HEK293T (cell line): ENCODE data around the gene F13A1.

Source experiments
- ARNT ChIP-seq: fragments of 450-650 bp; IDR thresholded peaks from 2 replicates; pipeline ENCODE4 v1.6.1; 2017; ENCODE audit warnings: mild to moderate bottlenecking
- BHLHE40 ChIP-seq: fragments of 450-650 bp; IDR thresholded peaks from 2 replicates; pipeline ENCODE4 v1.6.1; 2016; ENCODE audit warnings: mild to moderate bottlenecking, moderate library complexity, borderline replicate concordance
- CTBP1 ChIP-seq: fragments of 450-650 bp; IDR thresholded peaks from 2 replicates; pipeline ENCODE4 v1.6.1; 2016; ENCODE audit warnings: borderline replicate concordance
- ELF4 ChIP-seq: fragments of 450-650 bp; IDR thresholded peaks from 2 replicates; pipeline ENCODE4 v1.6.1; 2017; ENCODE audit warnings: antibody characterized with exemption
- FOXA1 ChIP-seq: fragments of 450-650 bp; IDR thresholded peaks from 2 replicates; pipeline ENCODE4 v1.6.1; 2016; ENCODE audit warnings: mild to moderate bottlenecking
- FOXK2 ChIP-seq: fragments of 450-650 bp; IDR thresholded peaks from 2 replicates; pipeline ENCODE4 v1.6.1; 2016; ENCODE audit warnings: mild to moderate bottlenecking
- FOXM1 ChIP-seq: fragments of 450-650 bp; IDR thresholded peaks from 2 replicates; pipeline ENCODE4 v1.6.1; 2017; ENCODE audit warnings: mild to moderate bottlenecking, borderline replicate concordance
- HDGF ChIP-seq: fragments of 450-650 bp; IDR thresholded peaks from 2 replicates; pipeline ENCODE4 v1.6.1; 2017; ENCODE audit warnings: antibody characterized with exemption, borderline replicate concordance
- SP1 ChIP-seq: fragments of 450-650 bp; IDR thresholded peaks from 2 replicates; pipeline ENCODE4 v1.6.1; 2017
- TARDBP ChIP-seq: fragments of 450-650 bp; IDR thresholded peaks from 2 replicates; pipeline ENCODE4 v1.6.1; 2016

DNA sequence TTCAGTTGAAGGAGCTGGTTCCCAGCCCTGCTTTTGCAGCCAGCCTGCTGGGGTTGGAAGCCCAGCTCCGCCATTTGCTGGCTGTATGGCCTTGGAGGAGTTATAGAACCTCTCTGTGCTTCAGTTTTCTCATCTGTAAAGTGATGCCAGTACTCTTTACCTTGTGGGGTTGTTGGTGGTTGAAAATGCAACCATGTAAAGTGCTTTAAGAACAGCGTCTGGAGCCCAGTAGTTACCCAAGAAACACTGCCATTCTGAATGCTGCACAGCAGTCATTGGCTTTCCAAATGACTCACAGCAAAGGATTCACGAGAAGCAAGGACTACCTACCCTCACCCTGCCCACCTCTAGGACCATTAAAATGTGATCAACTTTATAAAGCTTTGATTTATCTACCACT, 154.4 kb downstream of the F13A1 start:
- TF ChIP-seq SP1 (no peak), FOXM1 (no peak), FOXK2 (no peak), FOXA1 (no peak), ELF4 (no peak), HDGF (no peak), CTBP1 (no peak), ARNT (no peak), TARDBP (no peak), BHLHE40 (no peak)
